GM10847 (cell line): Measurements from ENCODE around the gene SH3GL1.

Experiments
- POLR2A ChIP-seq: IDR thresholded peaks from 2 replicates; pipeline ENCODE4 v1.6.1; 2011; ENCODE audit not compliant: insufficient read length; ENCODE audit errors: extremely low read depth

Gene SH3GL1

DNA sequence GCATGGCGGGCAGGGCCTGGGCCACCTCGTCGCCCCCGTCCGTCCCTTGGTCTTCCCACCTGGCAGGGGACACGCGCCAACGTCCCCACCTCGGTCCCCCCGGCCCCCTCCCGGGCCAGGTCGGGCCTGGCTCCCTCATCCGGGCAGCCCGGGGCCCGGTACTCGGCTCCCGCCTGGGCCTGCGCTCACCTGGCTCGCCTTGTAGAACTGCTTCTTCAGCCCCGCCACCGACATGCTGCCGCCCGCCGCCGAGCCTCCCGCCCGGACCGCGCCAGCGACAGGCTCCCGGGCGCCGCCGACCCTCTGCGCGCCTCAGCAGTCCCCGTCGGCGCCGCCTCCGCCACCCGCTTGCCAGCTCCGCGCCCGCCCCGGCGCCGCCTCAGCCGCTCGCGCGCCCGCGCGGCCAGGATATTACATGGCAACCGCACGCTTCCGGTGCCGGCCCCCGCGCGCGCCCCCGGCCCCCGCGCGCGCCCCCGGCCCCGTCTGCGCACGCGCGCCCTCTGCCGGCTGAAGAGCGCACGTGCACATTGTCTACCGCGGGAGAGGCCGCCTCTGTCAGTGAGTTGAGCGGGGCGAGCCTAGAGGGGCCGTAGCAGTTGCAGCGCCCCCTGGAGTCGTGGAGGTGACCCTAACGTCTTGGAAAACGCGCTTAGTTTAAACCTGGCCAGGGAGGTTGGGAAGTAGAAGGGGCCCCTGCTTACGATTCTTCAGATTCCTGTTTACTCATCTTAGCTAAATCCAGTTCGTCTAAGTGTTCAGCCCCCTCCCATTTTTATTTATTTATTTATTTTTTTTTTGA lies at the start of gene SH3GL1:
Gene SH3GL1, minus strand, starts transcription at position 413 of the 802 bp plus-strand sequence. Its CDS starts 179 bp downstream, at position 234.
- TF ChIP-seq POLR2A = peak; percentile 78

DNA sequence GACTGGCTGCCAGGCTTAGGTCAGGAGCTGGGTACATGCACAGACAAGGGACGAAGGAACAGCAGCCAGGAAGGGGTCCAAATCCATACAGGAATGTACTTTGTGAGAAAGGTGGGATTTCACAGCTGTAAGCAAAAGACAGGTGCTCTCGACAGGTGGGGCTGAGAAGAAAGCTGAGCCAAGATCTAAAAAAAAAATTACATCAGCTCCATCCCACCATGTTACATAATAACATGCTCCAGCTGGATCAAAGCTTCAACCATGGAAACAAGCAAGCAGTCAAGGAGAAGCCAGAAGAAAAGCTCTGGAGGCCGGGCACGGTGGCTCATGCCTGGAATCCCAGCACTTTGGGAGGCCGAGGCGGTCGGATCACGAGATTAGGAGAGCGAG lies 49.3 kb upstream of the SH3GL1 start:
- no peak for TF ChIP-seq POLR2A

- no peak for TF ChIP-seq POLR2A
Measured at GRCh38 chr19:4449022-4449638, 48.8 kb upstream of the SH3GL1 start.

GRCh38 chr19:4448147-4448985 lies 48.0 kb upstream of the SH3GL1 start:
- no peak for TF ChIP-seq POLR2A

DNA sequence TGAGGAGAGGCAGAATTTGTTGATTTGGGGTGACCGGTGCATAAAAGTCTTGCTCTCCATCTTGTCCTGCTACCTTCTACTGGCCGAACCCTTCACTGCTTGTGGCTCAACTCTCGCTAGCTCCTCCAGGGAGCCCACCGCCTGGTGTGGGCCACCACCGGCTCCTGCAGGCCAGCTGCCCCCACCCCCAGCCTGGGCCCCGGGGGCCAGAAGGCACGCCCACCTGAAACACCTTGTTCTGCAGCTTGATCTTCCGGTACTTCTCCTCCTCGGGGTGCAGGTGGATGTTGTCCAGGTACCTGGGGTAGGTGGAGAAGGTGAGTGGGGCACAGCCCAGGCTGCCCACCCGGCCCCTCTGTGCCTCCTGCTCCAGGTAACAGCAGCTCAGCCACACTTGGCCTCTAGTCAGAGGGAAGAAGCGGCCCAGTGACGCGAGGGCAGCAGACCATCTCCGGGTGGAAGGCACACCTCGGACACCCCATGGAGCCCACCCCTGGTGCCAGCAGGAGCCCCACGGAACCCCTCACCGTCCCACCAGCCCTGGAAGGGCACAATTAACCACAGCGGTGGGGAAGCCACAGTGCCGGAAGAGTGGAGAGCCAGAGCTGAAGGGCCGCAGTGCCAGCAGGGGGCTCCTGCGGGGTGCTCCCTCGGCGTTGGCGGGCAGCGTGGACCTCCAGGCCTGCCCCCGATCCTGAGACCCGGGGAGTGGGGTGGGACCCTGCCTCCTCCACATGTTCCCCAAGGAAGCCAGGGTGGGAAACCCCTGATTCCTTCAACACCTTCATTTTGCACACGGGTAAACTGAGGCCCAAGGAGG lies 47.2 kb upstream of the SH3GL1 start:
- no peak for TF ChIP-seq POLR2A

DNA sequence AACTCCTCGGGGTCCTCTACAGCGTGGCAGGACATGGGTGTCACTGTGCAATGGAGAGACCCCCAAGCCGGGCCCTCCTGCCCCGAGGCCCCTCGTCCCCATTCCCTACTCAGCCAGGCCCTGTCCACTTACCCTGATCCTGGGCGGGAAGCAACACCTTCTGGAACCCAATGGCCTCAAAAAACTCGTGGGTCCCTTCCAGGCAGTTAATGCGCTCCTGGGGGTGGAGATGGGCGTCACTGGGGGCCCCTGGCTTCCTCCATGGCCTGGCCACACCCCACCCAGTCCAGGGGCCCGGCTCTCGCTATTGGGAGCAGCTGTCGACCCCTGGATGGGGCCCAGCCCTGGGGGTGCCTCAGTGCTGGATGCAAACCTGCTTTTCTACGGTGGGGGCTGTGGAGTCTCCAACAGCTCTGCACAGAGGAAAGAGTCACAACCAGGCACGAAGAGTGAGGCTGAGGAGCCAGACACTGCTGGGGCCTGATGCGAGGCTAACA lies 46.4 kb upstream of the SH3GL1 start:
- TF ChIP-seq POLR2A = no peak

- TF ChIP-seq POLR2A = no peak
Measured at GRCh38 chr19:4445963-4446703, 45.8 kb upstream of the SH3GL1 start.

DNA sequence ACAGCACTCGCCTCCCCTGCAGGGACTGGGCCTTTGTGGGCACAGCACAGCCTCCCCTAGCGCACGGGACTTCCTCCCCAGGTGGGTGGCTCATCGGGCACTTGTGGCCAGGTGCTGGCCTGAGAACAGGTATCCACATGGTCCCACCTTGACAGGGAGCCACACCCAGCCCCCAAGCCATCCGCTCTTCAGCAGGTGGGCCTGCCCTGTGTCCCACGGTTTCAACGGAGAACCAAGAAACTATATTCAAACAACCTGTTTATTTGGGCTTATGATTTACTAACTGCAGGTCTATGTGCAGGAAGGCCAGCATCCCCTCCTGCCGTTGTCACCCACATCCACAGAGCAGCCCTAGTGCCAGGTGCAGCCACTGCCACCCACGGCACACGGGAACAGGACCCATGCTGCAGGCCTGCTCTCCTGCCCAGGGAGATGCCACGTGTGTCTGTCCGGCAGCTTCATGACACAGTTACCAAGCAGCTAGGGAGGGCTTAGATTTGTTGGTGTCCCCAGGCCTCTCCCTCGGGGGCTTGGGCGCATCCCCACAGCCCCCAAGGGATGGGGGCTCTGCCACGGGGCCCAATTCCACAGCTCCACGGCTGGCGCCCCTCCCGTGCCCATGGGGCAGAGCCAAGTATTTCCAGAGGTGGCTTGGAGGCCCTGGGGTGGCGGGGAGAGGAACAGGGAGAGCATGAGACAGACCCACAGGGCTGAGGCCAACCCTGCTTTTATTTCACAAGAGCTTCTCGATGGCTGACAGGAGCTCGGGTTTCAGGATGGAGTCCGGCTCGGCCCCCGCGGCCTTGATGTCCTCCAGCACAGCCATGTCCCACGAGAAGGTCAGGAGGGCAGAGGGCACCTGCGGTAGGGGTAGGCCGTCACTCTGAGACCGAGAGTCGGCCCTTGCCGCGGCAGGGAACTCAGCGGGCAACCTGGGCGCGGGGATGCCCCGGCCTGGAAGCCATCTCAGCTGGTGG lies 44.7 kb upstream of the SH3GL1 start:
- no peak for TF ChIP-seq POLR2A

DNA sequence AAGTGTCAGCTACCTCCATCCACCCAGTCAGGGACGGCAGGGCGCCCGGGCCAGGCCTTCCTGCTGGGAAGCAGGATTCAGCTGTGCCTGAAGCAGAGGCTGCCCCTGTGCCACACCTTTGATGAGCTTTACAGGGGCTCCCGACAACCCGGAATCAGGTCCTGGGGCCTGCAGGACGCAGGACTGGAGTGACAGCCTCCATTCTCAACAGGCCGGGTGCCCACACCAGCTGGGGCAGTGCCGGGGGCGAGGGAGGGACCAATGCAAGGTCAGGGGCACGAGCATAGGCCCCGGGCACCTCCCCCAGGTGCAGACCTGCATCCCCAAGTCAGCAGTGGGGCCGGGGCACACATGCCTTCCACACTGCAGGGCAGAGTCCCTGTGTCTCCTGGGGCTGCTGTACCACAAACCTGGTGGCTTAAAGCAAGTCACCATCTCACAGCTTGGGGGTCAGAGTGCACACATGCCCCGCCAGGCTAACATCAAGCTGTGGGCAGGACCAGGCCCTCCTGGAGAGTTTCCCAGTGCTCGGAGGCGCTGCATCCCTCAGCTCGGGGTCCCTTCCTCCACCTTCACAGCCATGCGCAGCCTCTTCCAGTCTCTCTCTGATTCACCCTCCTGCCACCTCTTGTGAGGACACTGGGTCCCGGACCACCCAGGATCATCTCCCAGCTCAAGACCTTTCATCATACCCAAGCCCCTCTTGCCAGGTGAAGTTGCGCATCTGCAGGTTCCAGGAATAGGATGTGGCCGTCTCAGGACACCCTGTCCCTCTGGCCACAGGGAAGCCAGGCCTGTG lies 43.8 kb upstream of the SH3GL1 start:
- TF ChIP-seq POLR2A = no peak

- no peak for TF ChIP-seq POLR2A
Measured at GRCh38 chr19:4443188-4443587, 42.8 kb upstream of the SH3GL1 start.

GRCh38 chr19:4442819-4443146 lies 42.4 kb upstream of the SH3GL1 start:
- TF ChIP-seq POLR2A = no peak
